ENCODE data around the gene ACCSL.

The ACCSL gene

GRCh38 chr11:44101098-44101497, 53.3 kb downstream of the ACCSL start:
- FAIRE-seq = no peak

DNA sequence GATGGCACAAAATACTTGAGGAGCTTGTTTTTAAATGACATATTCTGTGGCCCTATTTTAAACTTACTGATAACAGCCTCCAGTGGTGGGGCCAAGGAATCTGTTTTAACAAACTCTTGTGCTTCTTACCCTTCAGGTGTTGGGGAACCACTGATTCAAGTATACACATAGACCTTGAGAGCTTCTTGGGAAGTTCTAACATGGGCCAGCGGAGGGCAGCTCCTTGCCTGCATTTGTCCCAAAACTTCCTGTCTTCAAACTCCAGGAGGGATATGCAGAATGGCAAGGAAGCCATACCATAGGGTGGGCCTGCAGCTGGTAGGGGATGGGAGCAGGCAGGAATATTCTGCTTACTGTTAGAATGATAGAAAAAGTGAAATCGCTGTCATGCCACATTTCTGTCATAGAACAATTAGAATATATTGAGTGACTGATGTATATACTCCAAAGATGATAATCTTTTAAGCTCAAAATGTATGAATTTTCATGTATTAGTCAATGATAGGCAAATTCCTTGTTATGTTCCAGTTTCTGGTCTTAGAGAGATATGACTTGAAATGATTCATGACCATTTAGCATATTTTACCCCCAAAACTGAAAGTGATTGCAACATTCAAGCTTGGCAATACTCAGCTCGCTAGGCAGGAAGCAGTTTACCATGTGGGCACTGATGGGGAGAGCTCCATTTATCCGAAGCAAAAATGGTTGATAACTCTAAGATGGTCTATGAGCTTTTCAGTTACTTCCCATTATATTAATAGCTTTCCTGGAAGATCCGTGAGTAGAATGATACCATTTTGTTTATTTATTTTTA, 56.9 kb downstream of the ACCSL start:
- no peak for FAIRE-seq

- FAIRE-seq = no peak
Observed at GRCh38 chr11:44108260-44108659, 60.5 kb downstream of the ACCSL start.

All from endometrium (tissue), 2 donors.